Left ventricle myocardium superior (tissue), 1 donor: ENCODE results near the gene CYP27C1. TPM values are rescaled to one million over a fixed set of nuclear protein-coding genes. Genes with fewer than 3 reads are reported as not detected.
A peak's percentile ranks its signal among the peaks of the same experiment; 100 is the strongest.
"Not testable (repeated sequence)": the region's sequence is repeated elsewhere in the genome, so short reads cannot be mapped to it uniquely, and the experiment has no call there.

Source experiments
- ATAC-seq: fragments of 200-7000 bp; cut with Tn5 transposase; one replicate; pipeline ENCODE4 v1.9.1; 2020; ENCODE audit warnings: mild to moderate bottlenecking, moderate library complexity
- DNase-seq: peaks from one replicate; pipeline ENCODE4 v3.0.0-alpha.2; 2020
- intact Hi-C: fragments of 100-400 bp; cut with micrococcal nuclease; formaldehyde crosslinking; loops from one replicate; pipeline ENCODE4 v1.11.0; 2022
- total RNA-seq: library from RNA; stranded (reverse); fragmentation: NEBNext Ultra II Directional; extraction: Animal tissue kit (Norgen Biotek cat#: 25700); gene quantifications from one replicate; pipeline ENCODE4 v1.2.1, GENCODE V29; 2021
- donor health status: DM: no; HTN: yes; CAD: no; lungs with severe emphysema.

Gene CYP27C1
- total RNA-seq, 1 donor from 2014 or later: 0.10 TPM

DNA sequence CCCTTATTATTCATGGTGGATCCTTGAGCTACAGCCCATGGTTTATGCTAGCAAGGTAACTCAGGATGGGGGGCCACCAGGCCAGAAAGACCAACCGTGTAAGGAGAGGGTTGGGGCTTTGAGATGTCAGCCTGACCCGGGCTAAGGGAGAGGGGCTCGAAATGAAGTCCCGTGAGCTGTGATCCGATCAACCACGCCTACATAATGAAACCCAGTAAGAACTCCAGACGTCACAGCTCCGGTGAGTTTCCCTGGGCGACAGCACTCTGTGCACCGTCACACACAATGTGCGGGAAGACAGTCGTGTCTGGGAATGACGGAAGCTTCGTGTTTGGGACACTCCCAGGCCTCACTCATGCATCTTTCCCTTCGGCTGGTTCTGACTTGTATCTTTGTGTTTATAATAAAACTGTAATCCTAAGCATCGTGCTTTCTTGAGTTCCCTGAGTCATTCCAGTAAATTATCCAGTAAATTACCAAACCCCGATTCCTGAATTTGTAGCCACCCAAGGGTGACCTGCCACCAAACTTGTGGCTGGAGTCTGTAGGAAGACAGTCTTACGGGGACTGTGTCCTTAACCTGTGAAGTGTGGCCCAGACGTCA is 44.2 kb downstream of the CYP27C1 start:
- intact Hi-C loops: no loop called here
- DNase-seq (no peak), ATAC-seq (peak; percentile 5)

DNA sequence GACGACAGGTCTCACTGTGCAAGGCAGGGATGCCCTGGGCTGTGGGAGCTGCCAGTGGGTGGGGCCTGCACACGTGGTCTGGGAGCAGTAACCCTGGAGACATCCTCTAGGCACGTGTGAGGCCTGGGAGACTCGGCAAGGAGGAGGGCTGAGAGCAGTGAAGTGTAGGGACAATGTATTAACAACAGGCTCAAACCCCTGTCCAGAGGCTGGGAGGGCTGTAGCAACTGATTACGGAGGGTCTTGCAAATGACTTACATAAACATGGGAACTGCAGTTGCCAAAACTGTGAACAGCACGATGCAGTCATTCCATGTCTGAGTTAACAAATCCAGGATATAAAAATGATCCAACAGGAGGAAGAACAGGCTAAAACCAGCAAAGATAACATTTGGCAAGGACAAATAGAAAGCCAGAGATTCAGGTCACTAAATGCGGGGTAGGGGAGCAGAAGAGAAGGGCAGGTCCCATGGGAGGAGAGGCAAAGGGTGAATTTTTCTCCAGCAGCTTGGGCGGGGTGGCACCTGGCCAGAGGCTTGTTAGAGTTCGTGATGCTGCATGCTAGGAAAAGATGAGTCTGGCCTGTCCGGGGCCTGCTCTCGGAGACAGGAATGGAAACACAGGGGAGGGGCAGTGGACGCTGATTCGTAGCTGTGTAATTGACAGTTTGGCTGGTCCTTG is 44.9 kb downstream of the CYP27C1 start:
- intact Hi-C loops: no loop called here
- DNase-seq (peak; percentile 70), ATAC-seq (peak; percentile 44)

DNA sequence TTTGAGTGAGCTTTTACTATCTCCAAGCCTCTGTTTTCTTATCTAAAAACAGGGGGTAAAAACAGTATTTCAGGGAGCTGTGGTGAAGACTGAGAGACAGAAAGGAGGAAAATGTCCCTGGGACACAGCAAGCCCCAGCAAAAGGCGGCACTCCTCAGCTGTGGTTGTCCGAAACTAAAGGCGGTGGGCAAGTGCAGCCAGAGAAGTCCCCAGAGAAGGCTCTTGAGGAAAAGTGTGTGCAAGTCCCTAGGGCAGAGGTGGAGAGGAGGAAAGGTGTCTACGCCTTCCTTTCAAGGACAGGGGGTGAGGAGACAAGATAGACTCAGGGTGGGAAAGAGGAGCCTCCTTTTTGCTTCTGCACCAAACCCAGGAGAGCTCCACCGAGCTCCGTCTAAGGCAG is 45.5 kb downstream of the CYP27C1 start:
- DNase-seq (no peak), ATAC-seq (no peak)
- intact Hi-C loops: no loop called here

DNA sequence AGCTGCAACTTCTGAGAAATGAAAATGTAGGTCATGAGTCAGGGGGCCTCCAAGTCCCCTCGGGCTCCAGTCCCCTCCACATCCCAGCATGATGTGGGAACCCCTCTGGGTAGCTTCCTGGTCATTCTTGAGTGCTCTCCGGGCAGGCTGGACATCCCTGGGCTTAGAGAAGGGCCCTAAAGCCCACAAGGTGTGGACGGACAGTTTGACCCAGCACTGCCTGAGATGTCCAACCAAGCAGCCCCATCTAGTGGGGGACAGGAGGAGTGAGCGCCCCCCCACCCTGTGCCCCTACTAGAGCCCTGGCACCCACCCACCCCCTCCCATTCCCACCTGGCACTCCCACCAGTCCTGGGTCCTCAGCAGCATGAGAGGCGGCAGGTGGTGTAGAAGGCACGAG is 46.0 kb downstream of the CYP27C1 start:
- ATAC-seq (peak; percentile 44), DNase-seq (no peak)
- intact Hi-C loops: no loop called here

DNA sequence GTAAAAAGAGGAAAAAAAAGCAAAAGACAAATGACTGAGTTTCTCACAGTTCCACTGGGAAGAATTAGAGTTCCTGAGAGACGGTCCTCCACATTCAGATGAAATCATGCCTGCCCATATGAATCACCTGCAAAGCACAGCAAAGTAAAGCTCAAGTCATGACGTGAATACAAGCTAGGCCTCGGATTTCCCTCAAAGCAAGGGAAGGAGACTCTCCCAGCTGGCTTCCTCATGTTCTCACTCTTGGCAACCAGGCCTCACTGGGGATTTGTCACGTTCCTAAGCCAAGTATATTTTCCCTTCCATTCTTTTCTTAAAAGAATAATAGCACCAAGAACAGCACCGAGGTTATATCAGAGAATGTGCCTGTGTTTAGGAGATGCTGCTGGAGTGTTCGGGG is 47.0 kb downstream of the CYP27C1 start:
- DNase-seq (peak; percentile 41), ATAC-seq (peak; percentile 63)
- intact Hi-C loops: no loop called here

DNA sequence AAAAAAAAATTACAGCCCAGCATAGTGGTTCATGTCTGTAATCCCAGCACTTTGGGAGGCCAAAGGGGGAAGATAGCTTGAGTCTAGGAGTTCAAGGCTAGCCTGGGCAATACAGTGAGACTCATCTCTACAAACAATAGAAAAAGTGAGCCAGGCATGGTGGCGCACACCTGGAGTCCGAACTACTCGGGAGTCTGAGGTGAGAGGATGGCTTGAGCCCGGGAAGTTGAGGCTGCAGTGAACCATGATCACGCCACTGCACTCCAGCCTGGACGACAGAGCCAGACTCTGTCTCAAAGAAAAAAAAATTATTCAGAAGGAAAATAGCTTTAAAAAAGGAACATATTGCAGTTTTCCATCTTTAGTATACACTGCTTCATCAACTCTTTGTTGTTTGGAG is 47.8 kb downstream of the CYP27C1 start:
- intact Hi-C loops: no loop called here
- ATAC-seq (no peak), DNase-seq (no peak)

DNA sequence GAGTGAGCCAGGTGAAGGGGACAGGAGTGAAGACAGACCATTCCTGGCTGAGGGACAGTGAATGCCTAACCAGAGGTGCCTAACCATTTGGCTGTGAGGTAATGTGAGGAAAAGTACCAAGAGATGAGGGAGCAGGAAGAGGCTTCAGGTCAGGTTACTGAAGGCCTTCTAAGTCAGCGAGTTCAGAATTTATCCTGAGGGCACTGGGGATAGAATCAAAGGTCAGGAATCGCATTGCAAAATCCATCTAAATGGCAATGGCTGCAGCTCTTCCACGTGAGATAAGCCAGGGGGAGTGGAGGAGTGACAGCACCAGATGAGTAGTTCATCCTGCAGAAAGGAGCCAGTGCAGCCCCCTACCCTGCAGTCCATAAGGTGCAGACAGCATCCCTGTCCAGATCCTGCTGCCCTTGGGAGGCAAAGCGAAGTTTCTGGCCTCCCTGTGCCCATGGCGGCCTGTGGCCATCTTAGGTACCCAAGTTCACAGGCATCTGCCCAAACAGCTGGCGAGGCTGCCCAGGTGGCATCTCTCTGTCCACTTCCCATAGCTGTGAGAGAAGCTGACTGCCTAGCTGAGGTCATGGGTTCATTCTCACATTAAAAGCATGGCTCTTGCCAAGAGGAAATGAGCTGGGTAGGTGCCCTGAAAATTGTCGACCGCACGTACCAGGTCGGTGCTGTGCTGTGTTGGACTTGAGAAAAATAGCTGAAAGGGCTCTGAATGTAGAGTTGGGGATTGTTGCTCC is 49.5 kb downstream of the CYP27C1 start:
- intact Hi-C loops: no loop called here
- no peak for ATAC-seq
- no peak for DNase-seq

DNA sequence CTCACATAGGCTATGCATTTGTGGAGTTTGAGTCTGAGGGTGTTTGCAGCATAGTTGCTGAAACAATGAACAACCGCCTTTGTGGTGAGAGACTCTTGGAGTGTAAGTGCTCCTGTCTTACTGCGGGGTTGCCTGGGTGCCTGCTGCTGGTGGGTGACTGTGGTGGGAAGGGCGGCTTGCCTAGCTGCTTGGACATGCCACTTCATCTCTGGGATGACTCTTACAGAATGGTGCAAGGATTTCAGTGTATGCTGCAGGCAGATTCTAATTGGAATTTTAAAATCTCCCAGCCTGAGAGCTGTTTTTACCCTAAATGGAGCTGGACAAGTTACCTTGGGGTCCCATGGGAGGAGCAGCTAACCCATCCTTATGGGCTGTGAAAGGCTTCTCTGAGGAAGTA is 50.1 kb downstream of the CYP27C1 start:
- intact Hi-C loops: no loop called here
- DNase-seq (no peak), ATAC-seq (no peak)

DNA sequence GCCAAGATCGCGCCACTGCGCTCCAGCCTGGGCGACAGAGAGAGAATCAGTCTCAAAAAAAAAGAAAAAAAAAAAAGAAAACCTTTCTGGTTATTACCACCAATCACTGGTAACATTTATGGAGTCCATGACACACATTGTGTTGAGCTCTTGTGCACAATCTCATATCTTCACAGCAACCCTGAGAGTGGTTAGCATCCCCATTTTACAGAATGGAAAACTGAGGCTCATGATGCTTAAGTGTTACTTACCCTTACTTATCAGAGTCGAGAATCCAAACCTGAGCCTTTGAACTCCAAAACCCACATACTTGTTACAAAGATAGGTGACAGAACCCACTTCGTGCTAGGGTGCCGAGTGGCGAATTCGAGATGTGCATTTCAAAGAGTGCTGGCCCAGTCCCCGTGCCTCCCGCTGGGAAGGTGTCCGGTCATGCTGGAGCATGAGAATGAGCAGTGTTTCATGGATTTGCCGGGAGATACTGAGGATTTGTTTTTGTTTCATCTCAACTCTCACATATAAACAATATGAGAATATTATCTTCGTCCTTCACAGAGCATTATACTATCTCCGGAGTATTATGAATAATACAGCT is 50.9 kb downstream of the CYP27C1 start:
- ATAC-seq (no peak), DNase-seq (no peak)
- intact Hi-C loops: no loop called here

DNA sequence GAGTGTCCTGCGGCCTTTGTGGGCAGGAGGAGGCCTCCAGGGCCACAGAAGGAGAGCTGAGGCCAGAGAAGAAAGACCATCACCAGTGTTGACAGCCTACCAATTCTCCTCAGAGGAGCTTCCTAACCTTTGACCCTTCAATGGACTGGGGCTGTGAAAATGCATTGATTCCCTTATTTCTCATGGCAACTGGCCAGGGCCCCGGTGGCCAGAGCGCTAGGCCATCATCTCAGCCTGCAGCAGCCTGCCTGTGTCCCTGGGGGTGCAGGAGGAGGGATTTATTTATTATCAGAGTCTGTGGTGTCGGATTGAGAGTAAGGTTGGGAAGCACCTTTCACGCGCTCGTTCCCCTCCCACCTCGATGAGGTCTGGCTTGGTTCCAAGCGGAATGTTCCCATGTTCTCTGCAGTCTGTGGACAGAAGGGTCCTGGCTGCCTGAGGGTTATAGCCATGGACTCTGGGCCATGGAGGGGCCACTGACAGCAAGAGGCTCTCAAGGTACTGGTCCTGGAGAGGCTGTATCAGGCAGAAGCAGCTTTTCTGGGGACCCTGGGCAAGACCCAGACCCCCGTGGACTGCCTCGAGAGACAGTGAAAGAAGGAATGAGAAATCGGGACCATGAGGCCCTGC is 53.8 kb downstream of the CYP27C1 start:
- ATAC-seq (no peak), DNase-seq (no peak)
- intact Hi-C loops: no loop called here

DNA sequence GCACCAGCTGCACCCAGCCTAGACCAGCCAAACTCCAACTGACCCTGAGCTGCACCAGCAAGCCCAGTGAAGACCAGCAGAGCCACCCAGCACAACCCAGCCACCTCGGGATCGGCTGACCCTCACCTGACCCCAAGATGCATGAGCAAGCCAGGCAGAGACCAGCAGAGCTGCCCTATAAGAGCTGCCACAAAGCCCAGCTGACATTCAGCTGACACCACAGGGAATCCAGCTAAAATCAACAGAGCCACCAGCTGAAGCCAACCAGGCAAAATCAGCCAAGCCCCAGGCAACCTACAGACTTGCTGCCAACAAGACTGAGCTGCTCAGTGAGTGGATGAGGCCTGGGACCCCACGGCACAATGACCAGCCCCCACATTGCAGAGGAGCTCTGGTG is 54.6 kb downstream of the CYP27C1 start:
- no peak for DNase-seq
- ATAC-seq: no peak
- intact Hi-C loops: no loop called here

DNA sequence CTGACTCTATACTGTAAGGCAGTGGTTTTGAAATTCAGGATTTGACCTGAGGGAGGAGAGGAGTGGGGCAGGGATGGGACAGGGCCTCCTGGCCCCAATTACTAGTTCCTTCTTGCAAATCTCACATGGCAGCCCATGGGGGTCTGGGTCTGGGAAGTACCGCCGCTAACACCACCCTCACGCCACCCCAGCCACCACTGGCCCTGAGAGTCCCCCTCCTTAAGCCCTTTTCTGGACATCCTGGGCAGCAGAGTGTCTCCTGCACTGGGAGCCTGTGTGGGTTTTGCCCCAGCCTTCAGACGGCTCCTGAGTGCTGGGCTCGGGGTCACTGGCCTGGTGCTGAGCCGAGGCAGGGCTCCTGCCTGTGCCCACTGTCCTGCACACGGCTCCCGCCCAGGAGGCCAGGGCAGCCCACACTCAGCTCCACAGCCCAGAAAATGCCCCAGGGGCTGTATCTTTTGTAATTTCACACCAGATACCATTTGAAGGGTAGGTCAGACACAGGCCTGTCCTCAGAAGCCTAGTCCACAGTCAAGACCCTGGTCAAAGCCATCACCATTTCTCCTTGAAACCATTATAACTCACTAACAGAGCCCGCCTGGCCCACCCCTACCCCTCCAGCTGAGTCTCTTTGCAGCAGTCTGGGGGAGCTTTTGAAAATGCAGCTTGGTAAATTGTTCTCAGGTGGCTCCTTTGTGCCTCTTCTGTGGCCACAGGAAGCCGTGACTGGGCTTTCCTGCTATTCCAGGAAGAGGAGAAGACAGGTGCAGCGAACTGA is 55.1 kb downstream of the CYP27C1 start:
- no peak for ATAC-seq
- intact Hi-C loops: no loop called here
- no peak for DNase-seq

DNA sequence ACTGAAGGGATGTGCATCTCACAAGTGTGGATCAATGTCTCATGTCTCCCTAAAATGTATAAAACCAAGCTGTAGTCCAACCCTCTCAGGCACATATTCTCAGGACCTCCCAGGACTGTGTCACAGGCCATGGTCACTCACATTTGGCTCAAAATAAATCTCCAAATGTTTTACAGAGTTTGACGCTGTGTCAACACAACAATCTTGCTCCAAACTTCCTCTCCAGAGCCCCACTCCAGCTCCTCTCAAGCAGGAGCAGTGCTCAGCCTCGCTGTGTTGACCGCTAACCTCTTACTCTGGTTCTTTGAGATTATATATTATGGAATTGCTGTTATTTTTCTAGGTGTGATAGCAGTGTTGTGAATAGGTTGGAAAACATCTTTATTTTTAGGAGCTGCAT is 56.2 kb downstream of the CYP27C1 start:
- no peak for ATAC-seq
- intact Hi-C loops: no loop called here
- DNase-seq: no peak

DNA sequence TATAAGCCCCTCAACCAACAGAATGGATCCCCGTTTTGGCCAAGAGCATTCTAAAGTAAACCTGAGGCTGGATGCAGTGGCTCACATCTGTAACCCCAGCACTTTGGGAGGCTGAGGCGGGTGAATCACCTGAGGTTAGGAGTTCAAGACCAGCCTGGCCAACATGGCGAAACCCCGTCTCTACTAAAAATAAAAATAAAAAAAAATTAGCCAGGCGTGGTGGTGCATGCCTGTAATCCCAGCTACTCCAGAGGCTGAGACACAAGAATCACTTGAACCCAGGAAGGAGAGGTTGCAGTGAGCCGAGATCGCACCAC is 57.1 kb downstream of the CYP27C1 start:
- DNase-seq, intact Hi-C loops, ATAC-seq: not testable (repeated sequence)

DNA sequence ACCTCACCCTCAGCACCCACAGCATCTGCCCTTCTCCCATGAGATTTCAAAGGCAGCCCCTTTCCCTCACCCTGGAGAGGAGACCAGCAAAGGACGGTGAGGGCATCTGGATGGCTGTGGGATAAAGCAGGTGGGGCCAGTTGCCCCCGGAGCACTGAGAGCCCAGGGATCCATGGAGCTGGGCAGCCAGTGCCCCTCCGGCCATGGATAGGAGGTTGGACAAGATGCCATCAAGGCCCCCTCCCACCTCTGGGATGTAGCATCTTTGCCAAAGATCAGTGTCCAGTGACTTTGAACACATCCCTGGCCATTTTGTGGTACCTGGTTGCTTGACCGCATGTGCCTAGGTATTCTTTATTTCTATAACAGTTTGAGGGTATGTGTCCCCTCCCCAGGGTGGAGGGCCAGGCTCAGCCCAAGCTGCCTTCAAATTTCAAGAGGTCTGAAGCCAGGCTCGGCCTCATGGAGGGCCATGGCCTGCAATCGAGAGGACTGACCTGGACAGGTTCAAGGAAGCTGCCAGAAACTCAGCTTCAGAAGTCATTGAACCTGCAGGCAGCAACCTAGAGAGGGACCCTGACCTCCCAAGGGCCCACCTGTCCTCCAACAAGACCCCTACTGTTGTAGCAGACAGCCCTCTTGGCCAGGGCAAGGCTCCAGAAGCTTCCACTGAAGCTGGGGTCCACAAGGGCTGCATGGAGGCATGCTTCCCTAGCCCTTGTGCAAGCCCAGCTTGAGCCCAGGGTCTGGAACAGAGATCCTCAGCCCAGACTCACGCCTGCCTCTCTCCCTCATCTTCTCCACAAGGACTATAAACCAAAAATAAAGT is 57.6 kb downstream of the CYP27C1 start:
- no peak for ATAC-seq
- no peak for DNase-seq
- intact Hi-C loops: no loop called here

DNA sequence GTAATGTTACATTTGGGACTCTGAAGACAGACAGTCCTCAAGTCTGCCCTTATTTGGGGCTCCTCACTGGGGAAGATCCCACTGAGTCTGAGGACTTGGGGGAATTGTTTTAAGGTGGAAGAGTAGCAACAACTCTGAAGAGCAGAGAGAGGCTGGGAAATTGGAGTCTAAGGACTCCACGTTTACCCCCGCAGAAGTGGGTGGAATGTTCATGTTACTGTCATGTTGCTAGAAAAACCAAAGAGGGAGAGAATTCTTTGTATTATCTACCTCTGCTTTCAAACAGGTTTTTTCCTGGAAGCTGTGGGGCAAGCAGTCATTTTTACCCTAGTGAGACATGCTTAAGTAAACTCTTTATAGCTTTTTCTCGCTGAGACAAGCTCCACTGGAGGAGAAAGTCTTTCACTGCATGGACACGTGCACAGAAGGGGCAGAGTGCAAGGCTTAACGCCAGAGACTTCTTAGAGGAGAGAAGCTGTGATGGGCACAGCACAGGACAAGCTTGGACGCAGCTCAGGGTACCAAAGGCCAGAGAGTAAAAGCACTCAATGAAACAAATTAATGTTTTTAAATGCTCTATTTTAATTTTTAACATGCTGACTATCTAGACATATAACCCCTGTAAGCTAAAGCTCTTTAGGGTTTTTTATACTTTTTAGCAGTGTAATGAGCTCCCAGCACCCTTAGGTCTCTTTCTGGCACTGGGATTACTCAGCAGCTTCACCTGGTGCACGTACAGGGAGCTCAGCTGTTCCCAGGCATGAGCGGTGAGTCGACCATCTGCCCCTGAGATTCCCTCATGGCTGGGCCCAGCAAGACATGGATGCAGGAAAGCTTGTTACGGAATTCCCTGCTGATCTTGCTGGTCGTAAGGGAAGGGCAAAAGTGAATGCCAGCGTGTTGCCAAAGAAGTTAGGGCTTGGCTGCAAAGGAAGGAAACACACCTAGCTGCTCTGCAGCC is 58.6 kb downstream of the CYP27C1 start:
- ATAC-seq: no peak
- intact Hi-C loops: no loop called here
- DNase-seq: no peak

DNA sequence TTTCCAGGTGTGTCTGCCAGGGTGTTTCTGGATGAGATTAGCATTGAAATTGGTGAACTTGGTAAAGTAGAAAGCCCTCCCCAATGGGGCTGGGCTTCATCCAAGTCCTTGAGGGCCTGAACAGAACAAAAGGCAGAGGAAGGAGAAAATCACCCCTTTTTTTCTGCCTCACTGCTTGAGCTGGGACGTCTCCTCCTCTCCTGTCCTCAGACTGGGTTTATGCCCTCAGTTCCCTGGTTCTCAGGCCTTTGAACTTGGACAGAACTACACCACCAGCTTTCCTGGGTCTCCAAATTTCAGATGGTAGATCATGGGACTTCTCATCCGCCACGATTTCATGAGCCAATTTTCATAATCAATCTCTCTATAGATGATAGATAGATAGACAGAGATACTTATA is 59.4 kb downstream of the CYP27C1 start:
- ATAC-seq (no peak), DNase-seq (no peak)

More for the DNA sequence above, 59.4 kb downstream of the CYP27C1 start:
- intact Hi-C loops: no loop called here
